Measurements from ENCODE around the gene ANO2.

- no peak for TF ChIP-seq CTCF (IDR thresholded peaks at IDR 0.05 in 4 of 5, conservative IDR thresholded peaks at IDR 0.05 in 1 of 5)
- no peak for TF ChIP-seq POLR2A (IDR thresholded peaks at IDR 0.05)
These were observed 410.4 kb downstream of the ANO2 start for GRCh38 chr12:5534426-5535199.
